Midbrain (tissue), 1 donor: ENCODE data around the gene SIGLEC12.
"Not testable (repeated sequence)": the region's sequence is repeated elsewhere in the genome, so short reads cannot be mapped to it uniquely, and the experiment has no call there.

Experiments used
- DNase-seq: peaks from one replicate; lab custom pipeline; 2025; lab: John Stamatoyannopoulos, UW

SIGLEC12 gene

DNA sequence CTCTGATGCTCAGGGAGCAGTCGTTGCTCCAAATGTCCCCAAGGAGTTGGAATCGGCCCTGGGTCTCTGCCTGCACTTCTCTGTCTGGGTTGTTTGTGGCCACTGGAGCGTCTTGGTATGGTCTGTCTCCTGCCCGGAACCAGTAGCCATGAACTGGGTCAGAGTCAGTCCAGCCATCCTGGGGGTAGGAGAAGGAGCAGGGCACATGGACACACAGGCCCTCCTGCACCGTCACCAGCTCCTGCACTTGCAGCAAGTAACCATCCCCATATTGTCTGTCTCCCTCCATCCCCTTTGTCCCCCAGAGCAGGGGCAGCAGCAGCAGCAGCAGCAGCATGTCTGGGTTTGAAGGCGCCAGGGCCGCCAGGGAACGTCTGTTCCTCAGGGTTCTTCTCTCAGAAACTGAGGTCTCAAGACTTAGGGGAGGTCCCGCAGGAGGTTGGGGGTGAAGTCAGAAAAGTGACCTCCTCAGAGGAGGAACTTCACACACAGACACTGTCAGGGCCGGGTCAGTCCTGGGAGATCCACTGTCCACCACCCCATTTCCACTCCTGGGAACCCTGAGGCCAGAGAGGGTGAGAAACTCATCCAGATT is 43.5 kb downstream of the SIGLEC12 start, which contains the start of gene SIGLEC8:
Gene SIGLEC8, minus strand, starts transcription at position 404 of the 595 bp plus-strand sequence. Its CDS starts 67 bp downstream, at position 337.
- no peak for DNase-seq

DNA sequence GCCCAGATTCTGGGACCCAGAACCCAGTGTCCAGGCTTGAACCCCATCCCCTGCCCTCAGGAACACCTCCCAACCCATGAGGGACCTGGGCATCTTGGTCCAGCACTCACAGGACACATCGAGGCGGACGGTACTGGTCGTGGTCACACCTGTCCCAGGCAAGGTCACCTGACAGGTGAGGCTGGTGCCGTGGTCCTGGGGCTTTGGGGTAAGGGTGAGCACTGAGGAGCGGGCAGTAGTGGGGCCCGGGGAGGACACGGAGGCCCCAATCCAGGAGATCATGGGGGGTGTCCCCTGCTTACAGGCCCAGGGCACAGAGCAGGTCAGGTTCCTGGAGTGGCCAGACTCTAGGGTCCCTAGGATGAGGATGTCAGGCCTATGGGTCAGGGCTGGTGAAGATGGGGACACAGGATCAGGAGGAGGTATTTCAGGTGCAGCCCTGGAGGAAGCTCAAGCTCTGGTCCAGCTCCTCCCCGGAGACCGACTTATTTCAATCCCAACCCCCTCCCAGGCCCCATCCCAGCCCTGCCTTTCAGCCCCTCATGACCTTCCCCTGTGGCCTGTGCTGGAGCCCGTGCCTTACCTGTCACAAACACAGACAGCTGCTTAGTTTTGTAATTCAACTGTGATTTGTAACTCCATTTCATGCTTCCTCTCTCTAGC is 44.1 kb downstream of the SIGLEC12 start:
- DNase-seq = no peak

- peak; percentile 19 for DNase-seq
Observed at GRCh38 chr19:51456541-51457290, 44.9 kb downstream of the SIGLEC12 start.

DNA sequence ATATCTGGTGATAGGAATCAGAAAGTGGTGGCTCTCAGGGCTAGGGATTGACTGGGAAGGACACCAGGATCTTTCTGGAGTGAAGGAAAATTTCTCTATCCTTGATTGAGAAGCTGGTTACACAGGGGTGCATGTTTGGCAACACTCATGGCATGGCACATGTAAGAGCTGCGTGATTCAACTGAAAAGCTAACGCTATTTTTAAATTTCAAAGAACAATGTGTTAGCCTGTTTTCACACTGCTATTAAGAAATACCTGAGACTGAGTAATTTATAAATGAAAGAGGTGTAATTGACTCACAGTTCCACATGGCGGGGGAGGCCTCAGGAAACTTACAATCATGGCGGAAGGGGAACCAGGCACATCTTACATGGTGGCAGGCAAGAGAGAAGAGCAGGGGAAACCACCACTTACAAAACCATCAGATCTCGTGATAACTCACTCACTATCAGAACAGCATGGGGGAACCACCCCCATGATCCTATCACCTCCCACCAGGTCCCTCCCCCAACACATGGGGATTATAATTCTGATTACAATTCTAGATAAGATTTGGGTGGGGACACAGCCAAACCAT is 50.8 kb downstream of the SIGLEC12 start:
- no peak for DNase-seq

DNA sequence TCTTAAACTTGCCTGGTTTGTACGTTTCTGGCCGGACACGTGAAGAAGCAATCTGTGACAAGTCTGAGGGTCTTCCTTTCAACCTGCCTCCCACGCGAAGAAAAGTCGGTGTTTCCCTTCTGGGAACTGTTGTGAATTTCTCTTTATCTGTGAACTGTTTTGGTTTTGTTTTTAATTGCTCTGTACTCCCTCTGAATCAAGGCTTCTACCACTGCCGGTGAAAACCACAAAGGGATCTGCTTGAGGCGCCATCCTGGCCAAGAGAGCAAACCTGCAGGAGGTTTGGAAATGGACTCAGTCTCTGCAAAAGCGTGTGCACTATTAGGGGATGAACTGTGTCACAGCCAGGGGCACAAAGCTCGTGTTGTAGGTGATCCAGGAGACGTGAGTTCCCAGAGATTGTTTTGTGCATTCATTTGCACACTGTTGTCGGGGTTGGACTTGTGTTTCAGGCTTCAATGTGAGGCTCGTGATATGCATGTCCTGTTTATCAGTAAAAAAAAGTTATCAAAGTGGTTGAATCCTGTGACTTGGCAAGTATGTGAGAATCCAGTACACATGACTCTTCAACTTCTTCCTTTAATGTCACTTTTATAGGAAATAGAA is 53.1 kb downstream of the SIGLEC12 start:
- DNase-seq = no peak

GRCh38 chr19:51448011-51448410 is 53.6 kb downstream of the SIGLEC12 start:
- no peak for DNase-seq

DNA sequence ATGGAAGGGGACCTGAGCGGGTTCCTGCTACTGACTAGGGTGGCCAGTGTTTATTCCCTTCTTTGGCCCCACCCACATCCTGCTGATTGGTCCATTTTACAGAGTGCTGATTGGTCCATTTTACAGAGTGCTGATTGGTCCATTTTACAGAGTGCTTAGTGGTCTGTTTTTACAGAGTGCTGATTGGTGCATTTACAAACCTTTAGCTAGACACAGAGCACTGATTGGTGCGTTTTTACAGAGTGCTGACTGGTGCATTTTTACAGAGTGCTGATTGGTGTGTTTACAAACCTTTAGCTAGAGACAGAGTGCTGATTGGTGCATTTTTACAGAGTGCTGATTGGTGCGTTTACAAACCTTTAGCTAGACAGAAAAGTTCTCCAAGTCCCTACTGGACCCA is 54.1 kb downstream of the SIGLEC12 start:
- DNase-seq = not testable (repeated sequence)

- no peak for DNase-seq
Observed at GRCh38 chr19:51441410-51442390, 59.9 kb downstream of the SIGLEC12 start.
